A549 (cell line): Measurements from ENCODE around the gene GBA2. TPM values are rescaled to one million over a fixed set of nuclear protein-coding genes. Genes with fewer than 3 reads are reported as not detected.

Experiments
- ATAC-seq, 2 experiments: fragments of 200-7000 bp in 1 of 2; fragments of >200 bp in 1 of 2; cut with Nextera tagmentation in 1 of 2; cut with Tn5 transposase in 1 of 2; 3 replicates each; pipeline versions ENCODE4 v1.8.0 to v1.9.1; 2018 to 2020; ENCODE audit warnings: mild to moderate bottlenecking in 1 of 2, moderate library complexity in 1 of 2
- CTCF ChIA-PET: fragments of 300-600 bp; sonication (Branson Sonifier 250); formaldehyde crosslinking; extraction: SDS; loops from one replicate; lab custom pipeline; 2021; ENCODE audit warnings: antibody characterized with exemption, inconsistent platforms; lab: Yijun Ruan, JAX
- POLR2A ChIA-PET: fragments of 350-600 bp; formaldehyde crosslinking; extraction: SDS; loops from one replicate; lab custom pipeline; 2021; ENCODE audit warnings: antibody characterized with exemption, inconsistent platforms; lab: Yijun Ruan, JAX
- DNase-seq, 2 experiments: peaks; one replicate each; pipeline versions ENCODE4 v3.0.0 to v3.0.0-alpha.2; 2011 to 2016; ENCODE audit warnings: low read depth in 1 of 2, low spot score in 1 of 2
- FAIRE-seq: peaks from 2 replicates; lab custom pipeline; 2011; peaks lifted over from hg19 to GRCh38; lab: Jason Lieb, UNC
- H3K27ac ChIP-seq, 2 experiments: fragments of >200 bp; sonication (Bioruptor Twin); formaldehyde crosslinking; 3 replicates each; pipeline ENCODE4 v1.5.1; 2016 to 2017
- H3K4me1 ChIP-seq: fragments of >200 bp; sonication (Bioruptor Twin); formaldehyde crosslinking; 3 replicates; pipeline ENCODE4 v1.6.1; 2016
- H3K4me2 ChIP-seq: fragments of >200 bp; sonication (Bioruptor Twin); formaldehyde crosslinking; 3 replicates; pipeline ENCODE4 v1.6.1; 2016
- H3K4me3 ChIP-seq: fragments of >200 bp; sonication (Bioruptor Twin); formaldehyde crosslinking; 3 replicates; pipeline ENCODE4 v1.5.1; 2016
- H3K9me3 ChIP-seq: fragments of >200 bp; sonication (Bioruptor Twin); formaldehyde crosslinking; 3 replicates; pipeline ENCODE4 v1.6.1; 2016
- CHD2 ChIP-seq: fragments of 150-350 bp; IDR thresholded peaks from 2 replicates; pipeline ENCODE4 v1.6.1; 2014; ENCODE audit warnings: low read length; ENCODE audit not compliant: partially characterized antibody
- EP300 ChIP-seq, 2 experiments: fragments of >200 bp; sonication (Bioruptor Twin); formaldehyde crosslinking; IDR thresholded peaks; 2 replicates in 1 of 2; 3 replicates in 1 of 2; pipeline ENCODE4 v1.6.1; 2016 to 2017
- ESRRA ChIP-seq: fragments of 150-350 bp; IDR thresholded peaks from 2 replicates; pipeline ENCODE4 v1.6.1; 2014; ENCODE audit warnings: mild to moderate bottlenecking, low read length, borderline replicate concordance
- FOSL2 ChIP-seq, 2 experiments: fragments of 450-650 bp in 1 of 2; fragments of >200 bp in 1 of 2; sonication (Bioruptor Twin) in 1 of 2; formaldehyde crosslinking; IDR thresholded peaks; 2 replicates each; pipeline versions ENCODE4 v1.5.0 to v1.6.1; 2016 to 2020; ENCODE audit warnings: mild to moderate bottlenecking in 1 of 2, moderate library complexity in 1 of 2
- HEYL ChIP-seq: fragments of 250-450 bp; sonication (Bioruptor Pico); IDR thresholded peaks from 2 replicates; pipeline ENCODE4 v1.8.0; 2021; ENCODE audit warnings: mild to moderate bottlenecking, moderate library complexity
- JUNB ChIP-seq: fragments of >200 bp; sonication (Bioruptor Twin); formaldehyde crosslinking; IDR thresholded peaks from 2 replicates; pipeline ENCODE4 v1.6.1; 2016
- MAFK ChIP-seq: fragments of 450-650 bp; IDR thresholded peaks from 2 replicates; pipeline ENCODE4 v1.6.1; 2014; ENCODE audit not compliant: partially characterized antibody
- NPAS2 ChIP-seq: fragments of 250-450 bp; sonication (Bioruptor Pico); IDR thresholded peaks from 2 replicates; pipeline ENCODE4 v1.8.0; 2022; ENCODE audit warnings: mild to moderate bottlenecking, moderate library complexity, borderline replicate concordance
- NR3C1 ChIP-seq: fragments of >200 bp; sonication (Bioruptor Twin); formaldehyde crosslinking; IDR thresholded peaks from 3 replicates; pipeline ENCODE4 v1.6.1; 2017
- POLR2AphosphoS2 ChIP-seq: conservative IDR thresholded peaks from 2 replicates; pipeline ENCODE4 v1.6.1; 2012; ENCODE audit warnings: low read length, improper control_type of control experiment, inconsistent platforms
- RARB ChIP-seq: fragments of 250-450 bp; sonication (Bioruptor Pico); IDR thresholded peaks from 2 replicates; pipeline ENCODE4 v1.8.0; 2021; ENCODE audit warnings: mild to moderate bottlenecking, moderate library complexity
- RFX5 ChIP-seq: fragments of 450-650 bp; IDR thresholded peaks from 2 replicates; pipeline ENCODE4 v1.7.1; 2014; ENCODE audit warnings: antibody characterized with exemption, mild to moderate bottlenecking, moderate library complexity
- RNF2 ChIP-seq: fragments of 200-600 bp; sonication (generic); IDR thresholded peaks from 2 replicates; pipeline ENCODE4 v1.6.1; 2016; ENCODE audit warnings: low read depth, mild to moderate bottlenecking, antibody characterized with exemption, moderate library complexity, borderline replicate concordance
- SREBF2 ChIP-seq: fragments of 450-650 bp; IDR thresholded peaks from 2 replicates; pipeline ENCODE4 v1.6.1; 2014; ENCODE audit warnings: mild to moderate bottlenecking, moderate library complexity
- ZNF302 ChIP-seq: fragments of 250-450 bp; sonication (Bioruptor Pico); IDR thresholded peaks from 2 replicates; pipeline ENCODE4 v1.9.0; 2021; ENCODE audit warnings: inconsistent platforms, mild to moderate bottlenecking, moderate library complexity
- WGBS: methylation state at CpG from one replicate; pipeline ENCODE4 v1.1.6; 2017; ENCODE audit errors: missing lambda C conversion rate; 5-methylcytosine and 5-hydroxymethylcytosine counted together
- polyA plus RNA-seq, 4 experiments: library from polyadenylated mRNA; depleted of rRNA in 3 of 4; stranded (reverse); fragments of >200 nt; fragmentation: RNase III in 1 of 4; extraction: RNeasy Plus Mini Kit Qiagen cat#74134 plus additional on column Dnase treatment in 1 of 4; gene quantifications; 2 replicates in 3 of 4; 3 replicates in 1 of 4; pipeline ENCODE4 v1.2.3, GENCODE V29; 2011 to 2017
- TF ChIP-seq, protein P1 (sequence below): fragments of >200 bp; sonication (Bioruptor Twin); formaldehyde crosslinking; IDR thresholded peaks from 2 replicates; pipeline ENCODE4 v1.6.1; 2016
- TF ChIP-seq, protein P2 (sequence below): fragments of 450-650 bp; IDR thresholded peaks from 2 replicates; pipeline ENCODE4 v1.6.1; 2014; ENCODE audit warnings: antibody characterized with exemption
- TF ChIP-seq, protein P3 (sequence below): fragments of 200-600 bp; sonication (generic); IDR thresholded peaks from 2 replicates; pipeline ENCODE4 v1.6.1; 2016; ENCODE audit warnings: antibody characterized with exemption, mild to moderate bottlenecking, moderate library complexity
- TF ChIP-seq, protein P4 (sequence below): fragments of 250-450 bp; sonication (Bioruptor Pico); IDR thresholded peaks from 2 replicates; pipeline ENCODE4 v1.5.0; 2020; ENCODE audit warnings: low read depth, mild to moderate bottlenecking, moderate library complexity

Gene GBA2
- polyA plus RNA-seq, 2 of the 4 experiments (the other 2 are of a cell fraction) = 38.9 to 40.0 TPM

DNA sequence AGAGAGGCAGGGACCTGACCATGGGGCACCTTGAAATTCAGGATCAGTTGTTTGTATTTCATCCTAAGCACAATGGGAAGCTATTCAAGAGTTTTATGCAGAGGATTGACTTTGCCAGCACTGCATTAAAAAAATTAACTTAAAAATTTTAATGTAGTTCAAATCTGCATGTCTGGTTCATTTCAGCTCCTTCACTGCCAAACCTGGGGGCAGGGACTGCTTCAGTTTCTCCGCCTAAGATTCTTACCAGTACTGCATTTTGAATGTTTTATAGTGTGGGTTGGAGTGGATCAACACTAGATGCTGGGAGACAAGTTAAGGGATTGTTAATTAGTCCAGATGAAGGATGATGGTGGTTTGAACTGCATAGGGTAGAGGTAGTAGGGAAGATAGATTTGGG is 20.7 kb upstream of the GBA2 start:
- CTCF ChIA-PET = interaction anchor here (0.8 to 13.6 kb wide), 8 partner anchors 12 to 74 kb away, joined by 3 to 122 read pairs (median 4); no protein-coding TSS in a partner anchor
- DNase-seq = no peak
- POLR2A ChIA-PET = no interaction called here

DNA sequence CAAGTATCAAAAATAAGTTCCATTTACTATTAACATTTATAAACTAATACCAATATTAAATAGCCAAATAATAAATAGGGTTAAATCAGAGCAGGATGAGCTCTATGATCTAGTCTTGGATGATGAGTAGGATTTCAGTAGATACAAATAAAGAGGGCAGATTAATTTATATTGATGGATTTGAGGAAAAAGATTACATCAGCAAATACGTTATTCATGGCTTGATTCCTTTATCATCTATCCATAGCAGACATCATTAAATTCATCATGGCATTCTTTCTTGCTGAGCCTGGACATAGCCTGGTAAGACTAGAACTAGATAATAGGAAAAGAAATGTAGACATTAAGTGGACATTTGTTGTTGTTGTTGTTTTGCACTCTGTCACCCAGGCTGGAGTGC is 18.4 kb upstream of the GBA2 start:
- peaks cover 23% of the 10 kb centered on the region for H3K4me1 ChIP-seq
- WGBS = 92% methylated on average over 1 of the region's 1 CpG
- H3K4me3 ChIP-seq = no peak overlapping the region
- ChIA-PET CTCF (interaction anchor here (0.7 to 13.6 kb wide), 4 partner anchors 18 to 188 kb away, joined by 3 to 122 read pairs (median 4); no protein-coding TSS in a partner anchor), POLR2A (interaction anchor here (0.6 to 0.7 kb wide), 2 partner anchors 9 to 164 kb away, joined by 3 to 4 read pairs; no protein-coding TSS in a partner anchor)
- ATAC-seq (no peak), DNase-seq (no peak), FAIRE-seq (no peak)
- H3K27ac ChIP-seq = no peak overlapping the region
- no peak overlapping the region for H3K4me2 ChIP-seq
- no peaks in the 10 kb centered on the region for H3K9me3 ChIP-seq
- TF ChIP-seq RFX5 (no peak), MAFK (peak; percentile 70), NR3C1 (no peak), FOSL2 (IDR thresholded peaks at IDR 0.05) (no peak), FOSL2 (CRISPR knock-in tag; IDR thresholded peaks at IDR 0.05) (no peak)
- TF ChIP-seq, protein P1, sequence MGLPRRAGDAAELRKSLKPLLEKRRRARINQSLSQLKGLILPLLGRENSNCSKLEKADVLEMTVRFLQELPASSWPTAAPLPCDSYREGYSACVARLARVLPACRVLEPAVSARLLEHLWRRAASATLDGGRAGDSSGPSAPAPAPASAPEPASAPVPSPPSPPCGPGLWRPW = no peak

More for the DNA sequence above, 20.7 kb upstream of the GBA2 start:
- no peak for ATAC-seq
- no peak overlapping the region for H3K27ac ChIP-seq
- H3K4me1 ChIP-seq = peaks cover 23% of the 10 kb centered on the region
- H3K9me3 ChIP-seq = no peaks in the 10 kb centered on the region
- H3K4me3 ChIP-seq = no peak overlapping the region
- 88% methylated on average over 1 of the region's 1 CpG for WGBS
- FAIRE-seq = no peak
- H3K4me2 ChIP-seq = no peak overlapping the region
- no peak for TF ChIP-seq NPAS2
- no peak for TF ChIP-seq EP300 (IDR thresholded peaks at IDR 0.05)
- no peak for TF ChIP-seq POLR2AphosphoS2
- no peak for TF ChIP-seq RNF2
- TF ChIP-seq, all 56 proteins: peak for 0

DNA sequence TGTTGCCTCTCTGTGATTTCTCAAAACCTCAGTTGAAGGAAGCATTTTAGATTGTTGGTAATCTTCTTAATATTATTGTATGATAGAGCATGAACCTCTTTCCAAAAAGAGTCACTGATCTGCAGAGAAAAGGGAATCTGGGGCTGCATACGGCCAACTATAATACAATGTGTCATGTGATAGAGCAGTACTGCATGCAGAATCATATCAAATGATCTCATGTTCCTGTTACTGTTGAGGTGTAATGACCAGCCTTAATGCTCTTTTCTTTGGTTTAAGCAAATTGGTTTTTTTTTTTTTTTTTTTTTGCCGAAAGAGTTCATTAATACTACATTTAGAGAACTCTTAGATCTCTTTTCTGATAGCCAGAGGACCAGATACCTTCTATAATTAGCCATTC is 18.0 kb upstream of the GBA2 start:
- 89% methylated on average over 2 of the region's 2 CpGs for WGBS
- TF ChIP-seq ESRRA (no peak), ZNF302 (CRISPR knock-in tag) (no peak), RFX5 (no peak), NPAS2 (no peak)
- TF ChIP-seq, protein P2, sequence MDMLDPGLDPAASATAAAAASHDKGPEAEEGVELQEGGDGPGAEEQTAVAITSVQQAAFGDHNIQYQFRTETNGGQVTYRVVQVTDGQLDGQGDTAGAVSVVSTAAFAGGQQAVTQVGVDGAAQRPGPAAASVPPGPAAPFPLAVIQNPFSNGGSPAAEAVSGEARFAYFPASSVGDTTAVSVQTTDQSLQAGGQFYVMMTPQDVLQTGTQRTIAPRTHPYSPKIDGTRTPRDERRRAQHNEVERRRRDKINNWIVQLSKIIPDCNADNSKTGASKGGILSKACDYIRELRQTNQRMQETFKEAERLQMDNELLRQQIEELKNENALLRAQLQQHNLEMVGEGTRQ = no peak
- Histone ChIP-seq H3K27ac (no peak overlapping the region), H3K4me2 (no peak overlapping the region), H3K4me3 (no peak overlapping the region), H3K9me3 (no peaks in the 10 kb centered on the region), H3K4me1 (peaks cover 19% of the 10 kb centered on the region)
- ChIA-PET POLR2A (interaction anchor here (0.6 kb wide), 1 partner anchor 9 kb away, joined by 3 read pairs; no protein-coding TSS in a partner anchor), CTCF (interaction anchor here (0.7 to 13.6 kb wide), 3 partner anchors 18 to 115 kb away, joined by 3 to 122 read pairs (median 4); no protein-coding TSS in a partner anchor)
- DNase-seq (no peak), ATAC-seq (no peak), FAIRE-seq (no peak)

DNA sequence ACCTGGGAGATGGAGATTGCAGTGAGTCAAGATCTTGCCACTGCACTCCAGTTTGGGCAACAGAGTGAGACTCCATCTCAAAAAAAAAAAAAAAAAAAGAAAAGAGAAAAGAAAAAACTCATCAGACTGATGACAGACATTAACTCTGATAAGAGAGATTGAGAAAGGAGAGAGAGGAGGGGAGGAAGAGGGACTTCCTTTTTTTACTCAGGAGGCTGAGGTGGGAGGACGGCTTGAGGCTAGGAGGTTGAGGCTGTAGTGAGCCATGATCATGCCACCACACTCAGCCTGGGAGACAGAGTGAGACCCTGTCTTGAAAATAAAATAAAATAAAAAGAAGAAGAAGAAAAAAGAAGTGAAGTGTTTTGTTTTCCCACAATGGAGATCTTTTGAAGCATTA is 14.8 kb upstream of the GBA2 start:
- POLR2A ChIA-PET = no interaction called here
- no peak for FAIRE-seq

More for the DNA sequence above, 14.8 kb upstream of the GBA2 start:
- Histone ChIP-seq H3K4me1 (peaks cover 5% of the 10 kb centered on the region; the same call in 2 of the 3 replicates), H3K9me3 (no peaks in the 10 kb centered on the region), H3K4me3 (no peak overlapping the region), H3K4me2 (no peak overlapping the region), H3K27ac (no peak overlapping the region)
- TF ChIP-seq RARB (no peak), SREBF2 (no peak), HEYL (CRISPR knock-in tag) (no peak), JUNB (no peak), CHD2 (no peak), RFX5 (no peak)
- TF ChIP-seq, protein P3, sequence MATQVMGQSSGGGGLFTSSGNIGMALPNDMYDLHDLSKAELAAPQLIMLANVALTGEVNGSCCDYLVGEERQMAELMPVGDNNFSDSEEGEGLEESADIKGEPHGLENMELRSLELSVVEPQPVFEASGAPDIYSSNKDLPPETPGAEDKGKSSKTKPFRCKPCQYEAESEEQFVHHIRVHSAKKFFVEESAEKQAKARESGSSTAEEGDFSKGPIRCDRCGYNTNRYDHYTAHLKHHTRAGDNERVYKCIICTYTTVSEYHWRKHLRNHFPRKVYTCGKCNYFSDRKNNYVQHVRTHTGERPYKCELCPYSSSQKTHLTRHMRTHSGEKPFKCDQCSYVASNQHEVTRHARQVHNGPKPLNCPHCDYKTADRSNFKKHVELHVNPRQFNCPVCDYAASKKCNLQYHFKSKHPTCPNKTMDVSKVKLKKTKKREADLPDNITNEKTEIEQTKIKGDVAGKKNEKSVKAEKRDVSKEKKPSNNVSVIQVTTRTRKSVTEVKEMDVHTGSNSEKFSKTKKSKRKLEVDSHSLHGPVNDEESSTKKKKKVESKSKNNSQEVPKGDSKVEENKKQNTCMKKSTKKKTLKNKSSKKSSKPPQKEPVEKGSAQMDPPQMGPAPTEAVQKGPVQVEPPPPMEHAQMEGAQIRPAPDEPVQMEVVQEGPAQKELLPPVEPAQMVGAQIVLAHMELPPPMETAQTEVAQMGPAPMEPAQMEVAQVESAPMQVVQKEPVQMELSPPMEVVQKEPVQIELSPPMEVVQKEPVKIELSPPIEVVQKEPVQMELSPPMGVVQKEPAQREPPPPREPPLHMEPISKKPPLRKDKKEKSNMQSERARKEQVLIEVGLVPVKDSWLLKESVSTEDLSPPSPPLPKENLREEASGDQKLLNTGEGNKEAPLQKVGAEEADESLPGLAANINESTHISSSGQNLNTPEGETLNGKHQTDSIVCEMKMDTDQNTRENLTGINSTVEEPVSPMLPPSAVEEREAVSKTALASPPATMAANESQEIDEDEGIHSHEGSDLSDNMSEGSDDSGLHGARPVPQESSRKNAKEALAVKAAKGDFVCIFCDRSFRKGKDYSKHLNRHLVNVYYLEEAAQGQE = no peak
- TF ChIP-seq, protein P4, sequence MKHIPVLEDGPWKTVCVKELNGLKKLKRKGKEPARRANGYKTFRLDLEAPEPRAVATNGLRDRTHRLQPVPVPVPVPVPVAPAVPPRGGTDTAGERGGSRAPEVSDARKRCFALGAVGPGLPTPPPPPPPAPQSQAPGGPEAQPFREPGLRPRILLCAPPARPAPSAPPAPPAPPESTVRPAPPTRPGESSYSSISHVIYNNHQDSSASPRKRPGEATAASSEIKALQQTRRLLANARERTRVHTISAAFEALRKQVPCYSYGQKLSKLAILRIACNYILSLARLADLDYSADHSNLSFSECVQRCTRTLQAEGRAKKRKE (CRISPR knock-in tag) = no peak
- 87% methylated on average over 1 of the region's 1 CpG for WGBS
- DNase-seq = no peak
- no peak for ATAC-seq
- CTCF ChIA-PET = interaction anchor here (1.2 to 1.3 kb wide), 3 partner anchors 9 to 26 kb away, joined by 3 to 8 read pairs (median 4); partner anchors contain the start of gene MSMP
